Fibroblast of skin of abdomen (primary cell): Measurements from ENCODE around the gene PADI2.

Experiments
- DNase-seq: peaks from one replicate; pipeline ENCODE4 v3.0.0-alpha.2; 2013

PADI2 gene

GRCh38 chr1:17080880-17081279, 38.4 kb downstream of the PADI2 start:
- no peak for DNase-seq

- DNase-seq, result no peak
Observed at GRCh38 chr1:17080085-17080759, 39.0 kb downstream of the PADI2 start.

- no peak for DNase-seq
Observed at GRCh38 chr1:17078991-17079868, 40.0 kb downstream of the PADI2 start.

GRCh38 chr1:17075470-17076255, 43.6 kb downstream of the PADI2 start:
- DNase-seq, result no peak

- no peak for DNase-seq
Observed at GRCh38 chr1:17071794-17072193, 47.5 kb downstream of the PADI2 start.

GRCh38 chr1:17070163-17070525, 49.1 kb downstream of the PADI2 start:
- DNase-seq, result no peak

GRCh38 chr1:17069452-17070162, 49.6 kb downstream of the PADI2 start:
- DNase-seq, result no peak

GRCh38 chr1:17068789-17069188, 50.5 kb downstream of the PADI2 start:
- DNase-seq, result no peak

GRCh38 chr1:17067465-17068240, 51.6 kb downstream of the PADI2 start:
- no peak for DNase-seq

GRCh38 chr1:17067069-17067426, 52.2 kb downstream of the PADI2 start:
- DNase-seq, result no peak

GRCh38 chr1:17066361-17067068, 52.7 kb downstream of the PADI2 start:
- no peak for DNase-seq

- DNase-seq, result no peak
Observed at GRCh38 chr1:17065666-17066065, 53.6 kb downstream of the PADI2 start.

- DNase-seq, result peak; percentile 15
Observed at GRCh38 chr1:17062751-17063150, 56.5 kb downstream of the PADI2 start.

GRCh38 chr1:17061892-17062291, 57.4 kb downstream of the PADI2 start:
- no peak for DNase-seq

GRCh38 chr1:17061486-17061885, 57.8 kb downstream of the PADI2 start:
- DNase-seq, result no peak

- DNase-seq, result no peak
Observed at GRCh38 chr1:17060306-17060749, 58.9 kb downstream of the PADI2 start.

- peak; percentile 65 for DNase-seq
Observed at GRCh38 chr1:17059391-17060305, 59.6 kb downstream of the PADI2 start.

GRCh38 chr1:17056551-17056950, 62.7 kb downstream of the PADI2 start:
- no peak for DNase-seq

- DNase-seq, result no peak
Observed at GRCh38 chr1:17055801-17056200, 63.5 kb downstream of the PADI2 start.
